Measurements from ENCODE around the gene CCDC60.

Gene CCDC60

DNA sequence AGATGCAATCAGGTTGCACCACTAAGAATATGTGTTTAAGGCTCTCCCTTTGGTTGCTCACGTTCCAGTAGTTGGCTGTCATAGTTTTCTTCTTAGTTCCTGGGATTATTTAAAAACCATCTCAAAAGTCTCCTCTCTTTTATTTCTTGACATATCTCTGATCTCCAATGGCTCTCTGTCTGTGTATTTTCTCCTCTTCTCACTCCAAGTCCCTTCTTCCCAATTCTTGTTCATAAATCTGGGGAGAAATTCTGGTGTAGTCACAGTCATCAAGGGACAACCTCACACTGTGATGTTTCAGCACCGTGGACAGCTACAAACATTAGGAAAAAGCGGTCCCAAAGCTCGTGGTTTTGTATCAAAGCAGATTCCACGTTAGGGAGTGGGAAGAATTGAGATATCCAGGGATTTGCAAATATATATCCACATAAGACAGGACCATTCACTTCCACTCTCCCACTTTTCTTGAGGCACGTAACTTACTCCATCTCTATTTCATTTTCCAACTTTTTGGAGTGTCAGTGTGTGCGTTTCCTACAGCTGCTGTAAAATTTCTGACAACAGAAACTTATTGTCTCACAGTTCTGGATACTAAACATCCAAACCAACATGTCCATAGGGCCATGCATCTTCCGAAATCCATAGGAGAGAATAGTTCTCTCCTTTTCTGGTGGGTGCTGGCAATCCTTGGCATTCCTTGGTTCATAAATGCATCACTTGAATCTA lies 178.4 kb downstream of the CCDC60 start:
- H3K4me3 ChIP-seq (ENCODE audit: low read length), result no peak overlapping the region
- H3K27ac ChIP-seq (ENCODE audit: low read length), result no peak overlapping the region
- H3K4me1 ChIP-seq (ENCODE audit: low read length), result no peaks in the 10 kb centered on the region
- no peaks in the 10 kb centered on the region for H3K36me3 ChIP-seq (replicated peaks; ENCODE audit: insufficient read depth, low read length)
- no peak for DNase-seq
- H3F3A ChIP-seq (ENCODE audit: insufficient read depth, low read length), result no peaks in the 10 kb centered on the region
- no peak overlapping the region for H3K9ac ChIP-seq (ENCODE audit: low read length)
- H3K79me2 ChIP-seq (ENCODE audit: low read length), result no peaks in the 10 kb centered on the region
- TF ChIP-seq CTCF (IDR thresholded peaks at IDR 0.05; ENCODE audit: low read length) (no peak), EZH2phosphoT487 (IDR thresholded peaks at IDR 0.05; ENCODE audit: low read length) (no peak), EZH2 (optimal IDR thresholded peaks at IDR 0.05; ENCODE audit: low read depth, low read length) (no peak)
- no peaks in the 10 kb centered on the region for H3K27me3 ChIP-seq (replicated peaks; ENCODE audit: insufficient read depth, low read length)
- H2AFZ ChIP-seq (ENCODE audit: low read length), result no peak overlapping the region
- H4K20me1 ChIP-seq (ENCODE audit: insufficient read depth, low read length), result no peaks in the 10 kb centered on the region
- H3K9me2 ChIP-seq (replicated peaks; ENCODE audit: insufficient read depth, low read length), result no peaks in the 10 kb centered on the region
- H3K4me2 ChIP-seq (ENCODE audit: low read depth, low read length), result no peak overlapping the region
- H3K9me3 ChIP-seq (replicated peaks; ENCODE audit: insufficient read depth, low read length), result no peaks in the 10 kb centered on the region

- Histone ChIP-seq H3K36me3 (replicated peaks; ENCODE audit: insufficient read depth, low read length) (no peaks in the 10 kb centered on the region), H4K20me1 (ENCODE audit: insufficient read depth, low read length) (no peaks in the 10 kb centered on the region), H3K27me3 (replicated peaks; ENCODE audit: insufficient read depth, low read length) (no peaks in the 10 kb centered on the region), H3K9ac (ENCODE audit: low read length) (no peak overlapping the region), H3K4me2 (ENCODE audit: low read depth, low read length) (no peak overlapping the region), H3K9me2 (replicated peaks; ENCODE audit: insufficient read depth, low read length) (no peaks in the 10 kb centered on the region), H2AFZ (ENCODE audit: low read length) (no peak overlapping the region), H3K4me3 (ENCODE audit: low read length) (no peak overlapping the region), H3F3A (ENCODE audit: insufficient read depth, low read length) (no peaks in the 10 kb centered on the region), H3K27ac (ENCODE audit: low read length) (no peak overlapping the region), H3K4me1 (ENCODE audit: low read length) (no peaks in the 10 kb centered on the region), H3K79me2 (ENCODE audit: low read length) (no peaks in the 10 kb centered on the region), H3K9me3 (replicated peaks; ENCODE audit: insufficient read depth, low read length) (no peaks in the 10 kb centered on the region)
- DNase-seq, result no peak
- TF ChIP-seq EZH2phosphoT487 (IDR thresholded peaks at IDR 0.05; ENCODE audit: low read length) (no peak), CTCF (IDR thresholded peaks at IDR 0.05; ENCODE audit: low read length) (no peak), EZH2 (optimal IDR thresholded peaks at IDR 0.05; ENCODE audit: low read depth, low read length) (no peak)
Measured at GRCh38 chr12:119528241-119528640, 193.7 kb downstream of the CCDC60 start.

GRCh38 chr12:119540476-119540875 lies 205.9 kb downstream of the CCDC60 start:
- DNase-seq, result no peak
- no peak overlapping the region for H3K27ac ChIP-seq (ENCODE audit: low read length)
- H3K27me3 ChIP-seq (replicated peaks; ENCODE audit: insufficient read depth, low read length), result no peaks in the 10 kb centered on the region
- no peak overlapping the region for H2AFZ ChIP-seq (ENCODE audit: low read length)
- H4K20me1 ChIP-seq (ENCODE audit: insufficient read depth, low read length), result no peaks in the 10 kb centered on the region
- H3K9me2 ChIP-seq (replicated peaks; ENCODE audit: insufficient read depth, low read length), result no peaks in the 10 kb centered on the region
- no peak for TF ChIP-seq EZH2 (optimal IDR thresholded peaks at IDR 0.05; ENCODE audit: low read depth, low read length)
- TF ChIP-seq EZH2phosphoT487 (IDR thresholded peaks at IDR 0.05; ENCODE audit: low read length), result no peak
- TF ChIP-seq CTCF (IDR thresholded peaks at IDR 0.05; ENCODE audit: low read length), result no peak
- H3K4me3 ChIP-seq (ENCODE audit: low read length), result no peak overlapping the region
- no peaks in the 10 kb centered on the region for H3F3A ChIP-seq (ENCODE audit: insufficient read depth, low read length)
- no peak overlapping the region for H3K9ac ChIP-seq (ENCODE audit: low read length)
- H3K36me3 ChIP-seq (replicated peaks; ENCODE audit: insufficient read depth, low read length), result no peaks in the 10 kb centered on the region
- H3K4me1 ChIP-seq (ENCODE audit: low read length), result no peaks in the 10 kb centered on the region
- no peak overlapping the region for H3K4me2 ChIP-seq (ENCODE audit: low read depth, low read length)
- no peaks in the 10 kb centered on the region for H3K9me3 ChIP-seq (replicated peaks; ENCODE audit: insufficient read depth, low read length)
- no peaks in the 10 kb centered on the region for H3K79me2 ChIP-seq (ENCODE audit: low read length)

All from MM.1S (cell line).